Measurements from ENCODE around the gene ORAI2. TPM values are rescaled to one million over a fixed set of nuclear protein-coding genes. Genes with fewer than 3 reads are reported as not detected.

Gene ORAI2
- total and polyA plus RNA-seq, 2 of the 13 experiments (the other 11 are each of a cell fraction or from before 2014, with no cell fraction given) = 3.0 to 6.0 TPM

GRCh38 chr7:102451371-102452054 is 18.1 kb downstream of the ORAI2 start (continued):
- peak; percentile 44 for TF ChIP-seq RBM39 (IDR thresholded peaks at IDR 0.05; ENCODE audit: low read depth, low read length, poor library complexity, severe bottlenecking)
- TF ChIP-seq ZNF33B (CRISPR knock-in tag; IDR thresholded peaks at IDR 0.05) = no peak
- no peak for TF ChIP-seq PAF1 (CRISPR knock-in tag; IDR thresholded peaks at IDR 0.05)
- no peak for TF ChIP-seq ZNF44 (CRISPR knock-in tag; IDR thresholded peaks at IDR 0.05)
- no peak for TF ChIP-seq ZNF180 (CRISPR knock-in tag; IDR thresholded peaks at IDR 0.05; ENCODE audit: borderline replicate concordance, low read depth)
- no peak for TF ChIP-seq MTERF4 (CRISPR knock-in tag; IDR thresholded peaks at IDR 0.05)
- TF ChIP-seq CEBPZ (IDR thresholded peaks at IDR 0.05; ENCODE audit: low read length) = no peak
- no peak for TF ChIP-seq PLSCR1 (CRISPR knock-in tag; IDR thresholded peaks at IDR 0.05; ENCODE audit: borderline replicate concordance)
- peak; percentile 24; the same call in 1 of the 2 replicates for TF ChIP-seq RAD21 (CRISPR knock-in tag; IDR thresholded peaks at IDR 0.05)
- no peak for TF ChIP-seq ARNT (IDR thresholded peaks at IDR 0.05)
- TF ChIP-seq ZNF260 (CRISPR knock-in tag; IDR thresholded peaks at IDR 0.05; ENCODE audit: borderline replicate concordance, low read depth) = no peak
- TF ChIP-seq SMAD9 (CRISPR knock-in tag; IDR thresholded peaks at IDR 0.05) = no peak
- no peak for TF ChIP-seq ZNF18 (CRISPR knock-in tag; IDR thresholded peaks at IDR 0.05; ENCODE audit: insufficient replicate concordance)
- TF ChIP-seq ZNF282 (IDR thresholded peaks at IDR 0.05; ENCODE audit: partially characterized antibody) = no peak
- 0 out of 2 replicates have a peak, but pooled peaks have one; percentile 16 for TF ChIP-seq ATF2 (CRISPR knock-in tag; IDR thresholded peaks at IDR 0.05)
- TF ChIP-seq MTA3 (CRISPR knock-in tag; IDR thresholded peaks at IDR 0.05) = no peak
- TF ChIP-seq MLLT10 (CRISPR knock-in tag; IDR thresholded peaks at IDR 0.05) = no peak
- no peak for TF ChIP-seq ZNF780A (CRISPR knock-in tag; IDR thresholded peaks at IDR 0.05)
- TF ChIP-seq ZNF501 (CRISPR knock-in tag; IDR thresholded peaks at IDR 0.05) = peak; percentile 83
- no peak for TF ChIP-seq ZNF878 (CRISPR knock-in tag; IDR thresholded peaks at IDR 0.05)
- TF ChIP-seq ZFP90 (CRISPR knock-in tag; IDR thresholded peaks at IDR 0.05; ENCODE audit: borderline replicate concordance) = peak; percentile 38; the same call in 1 of the 2 replicates
- peak; percentile 36; the same call in 1 of the 2 replicates for TF ChIP-seq PHF21A (CRISPR knock-in tag; IDR thresholded peaks at IDR 0.05)

Measured in HepG2 (cell line).